A204.1 (cell line): Measurements from ENCODE around the gene TNNI2.
"Not testable (repeated sequence)": the region's sequence is repeated elsewhere in the genome, so short reads cannot be mapped to it uniquely, and the experiment has no call there.

Experiments
- FAIRE-seq: peaks from 2 replicates; lab custom pipeline; 2012; peaks lifted over from hg19 to GRCh38; lab: Jason Lieb, UNC

The TNNI2 gene

DNA sequence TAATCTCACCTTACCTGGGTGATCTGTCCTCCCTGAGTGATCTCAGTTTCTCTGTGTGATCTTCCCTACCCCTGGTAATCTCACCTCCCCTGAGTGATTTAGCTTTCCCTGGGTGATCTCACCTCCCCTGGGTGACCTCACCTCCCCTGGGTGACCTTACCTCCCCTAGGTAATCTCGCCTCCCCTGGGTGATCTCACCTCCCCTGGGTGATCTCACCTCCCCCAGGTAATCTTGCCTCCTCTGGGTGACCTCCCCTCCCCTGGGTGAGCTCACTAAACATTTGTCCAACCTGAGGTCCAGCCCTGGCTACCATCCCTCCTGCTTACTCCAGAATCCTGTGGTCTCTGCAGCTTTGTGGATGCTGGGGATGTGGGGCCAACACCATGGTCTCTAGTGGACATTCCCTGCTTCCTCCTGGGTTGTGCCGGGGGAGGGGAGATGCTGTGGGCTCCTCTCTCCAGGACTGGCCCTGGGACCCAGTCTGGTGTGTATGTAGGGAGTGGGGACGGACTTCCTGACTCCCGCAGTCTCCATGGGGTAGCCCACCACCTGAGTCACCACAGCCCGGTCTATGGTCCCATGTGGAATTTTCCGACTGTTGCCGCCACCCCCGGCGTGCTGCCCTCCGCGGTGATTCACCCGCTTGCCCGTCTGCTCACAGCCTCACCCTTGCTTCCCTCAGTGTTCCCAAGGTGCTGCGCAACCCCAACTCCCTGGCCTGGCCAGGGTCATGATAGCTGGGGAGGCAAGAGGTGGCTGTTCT lies 24.0 kb downstream of the TNNI2 start:
- no peak for FAIRE-seq

DNA sequence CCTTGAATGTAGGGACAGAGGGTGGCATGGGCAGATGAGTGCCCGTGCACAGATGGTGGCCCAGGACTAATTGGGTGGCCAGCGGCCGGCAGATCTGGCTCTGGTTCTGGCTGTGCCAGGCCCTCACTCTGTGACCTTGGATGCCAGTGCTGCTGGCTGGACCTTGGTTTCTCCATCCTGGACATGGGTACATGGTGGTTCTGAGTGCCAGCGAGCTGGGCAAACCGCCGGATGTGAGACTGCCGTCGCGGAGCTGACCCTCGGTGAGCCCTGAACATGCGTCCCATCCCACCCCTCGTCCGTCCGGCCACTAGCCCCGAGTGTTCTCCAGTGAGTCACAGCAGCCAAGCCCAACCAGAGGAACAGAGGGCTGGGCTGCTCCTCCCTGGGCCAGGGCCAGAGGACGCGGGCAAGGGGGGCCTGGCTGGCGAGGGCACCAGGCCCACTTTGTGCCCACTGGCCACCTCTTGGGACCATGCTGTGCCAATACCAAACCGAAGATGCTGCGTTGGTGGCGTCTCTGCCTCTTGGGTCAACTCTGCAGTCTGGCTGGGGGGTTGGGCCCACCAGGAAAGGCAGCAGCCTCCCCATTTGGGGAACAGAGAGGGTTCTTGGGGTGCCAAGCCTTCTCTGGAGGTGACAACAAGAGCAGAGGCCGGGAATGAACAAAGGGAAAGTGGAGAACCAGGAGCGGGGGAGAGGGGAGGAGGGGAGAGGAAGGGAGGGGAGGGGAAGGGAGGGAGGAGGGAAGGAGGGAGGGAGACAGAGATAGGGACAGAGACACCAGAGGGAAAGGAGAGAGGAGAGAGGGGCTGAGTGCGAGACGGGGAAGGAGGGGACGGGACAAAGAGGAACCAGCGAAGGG lies 24.8 kb downstream of the TNNI2 start:
- no peak for FAIRE-seq

DNA sequence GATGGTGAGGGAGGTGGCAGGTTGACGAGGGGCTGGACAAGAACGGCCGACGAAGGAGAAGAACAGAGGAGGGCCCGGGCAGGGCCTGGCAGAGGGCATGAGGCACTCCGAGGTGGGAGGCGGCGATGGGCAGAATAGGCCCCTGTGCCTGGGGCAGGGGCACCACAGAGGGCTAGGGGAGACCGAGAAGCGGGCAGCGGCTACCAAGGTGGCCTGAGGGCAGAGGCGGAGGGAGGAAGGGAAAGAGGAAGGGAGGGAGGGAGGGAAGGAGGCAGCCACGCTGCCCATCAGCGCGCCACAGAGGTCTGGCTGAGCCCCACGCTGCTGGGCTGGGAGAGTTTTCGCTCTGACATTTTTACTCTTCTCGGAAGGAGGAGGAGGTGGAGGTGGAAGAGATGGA lies 25.4 kb downstream of the TNNI2 start:
- FAIRE-seq = no peak

- FAIRE-seq = no peak
These were observed 26.3 kb downstream of the TNNI2 start for GRCh38 chr11:1864831-1865665.

DNA sequence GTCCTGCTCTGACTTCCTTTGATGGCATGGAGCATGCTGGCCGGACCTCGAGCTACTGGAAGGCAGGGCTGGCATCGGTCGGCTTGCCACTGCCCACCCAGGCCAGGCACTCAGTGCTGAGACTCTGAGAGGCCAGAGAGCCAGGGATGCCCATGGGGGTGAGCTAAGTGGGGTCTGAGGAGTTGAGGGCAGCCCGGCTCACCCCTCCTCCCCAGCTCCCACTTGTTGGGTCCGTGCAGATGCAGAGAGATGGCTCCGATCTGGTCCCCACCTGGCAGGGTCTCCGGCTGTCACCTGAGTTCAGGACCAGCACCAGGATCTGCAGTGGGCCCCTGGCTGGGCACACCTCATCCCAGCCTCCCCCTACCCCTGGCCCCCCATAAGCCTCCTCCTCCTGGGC lies 27.4 kb downstream of the TNNI2 start:
- FAIRE-seq = no peak

DNA sequence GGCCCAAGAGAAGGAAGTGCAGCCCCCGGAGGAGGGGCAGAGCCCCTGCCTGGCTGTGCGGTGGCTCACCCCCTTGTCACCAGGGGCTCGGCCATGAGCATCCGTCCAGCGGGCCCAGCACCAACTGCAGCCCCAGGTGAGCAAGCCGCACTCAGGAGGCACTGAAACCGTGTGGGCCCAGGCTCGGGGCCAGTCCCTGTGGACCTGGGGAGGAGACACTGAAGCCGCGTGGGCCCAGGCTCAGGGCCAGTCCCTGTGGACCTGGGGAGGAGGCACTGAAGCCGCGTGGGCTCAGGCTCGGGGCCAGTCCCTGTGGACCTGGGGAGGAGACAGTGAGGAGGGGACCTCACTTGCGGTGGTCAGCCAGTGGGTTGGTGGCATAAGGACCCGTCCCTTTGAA lies 28.0 kb downstream of the TNNI2 start:
- no peak for FAIRE-seq

GRCh38 chr11:1867381-1867780 lies 28.6 kb downstream of the TNNI2 start:
- no peak for FAIRE-seq

DNA sequence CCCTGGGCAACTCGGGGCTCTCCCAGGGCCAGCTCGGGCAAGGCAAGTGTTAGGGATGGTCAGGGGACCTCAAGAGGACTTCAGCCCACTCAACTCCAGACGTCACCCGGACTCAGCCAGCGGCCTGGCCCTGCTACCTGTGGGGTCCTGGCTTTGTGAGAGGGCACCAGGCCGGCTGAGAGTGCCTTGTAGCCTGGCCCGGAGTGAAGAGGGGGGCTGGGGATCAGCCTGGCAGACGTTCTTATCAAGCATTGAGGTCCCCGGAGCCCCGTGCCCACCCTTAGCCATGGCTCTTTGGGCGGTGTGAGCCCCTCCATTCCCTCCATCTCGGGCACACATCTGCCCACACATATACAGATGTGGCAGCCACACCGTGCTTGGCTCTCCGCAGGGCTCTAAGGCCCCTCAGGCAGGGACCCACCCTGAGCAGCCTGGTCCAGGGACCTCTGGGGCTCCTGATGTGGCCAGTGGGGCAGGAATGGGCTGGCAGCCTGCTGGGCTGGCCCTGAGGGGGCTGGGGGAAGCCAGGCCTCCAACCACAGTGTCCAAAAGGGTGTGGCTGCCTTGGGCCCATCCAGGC lies 29.4 kb downstream of the TNNI2 start:
- FAIRE-seq = no peak

- FAIRE-seq = no peak
These were observed 30.0 kb downstream of the TNNI2 start for GRCh38 chr11:1868636-1869291.

- FAIRE-seq = no peak
These were observed 30.9 kb downstream of the TNNI2 start for GRCh38 chr11:1869427-1870325.

DNA sequence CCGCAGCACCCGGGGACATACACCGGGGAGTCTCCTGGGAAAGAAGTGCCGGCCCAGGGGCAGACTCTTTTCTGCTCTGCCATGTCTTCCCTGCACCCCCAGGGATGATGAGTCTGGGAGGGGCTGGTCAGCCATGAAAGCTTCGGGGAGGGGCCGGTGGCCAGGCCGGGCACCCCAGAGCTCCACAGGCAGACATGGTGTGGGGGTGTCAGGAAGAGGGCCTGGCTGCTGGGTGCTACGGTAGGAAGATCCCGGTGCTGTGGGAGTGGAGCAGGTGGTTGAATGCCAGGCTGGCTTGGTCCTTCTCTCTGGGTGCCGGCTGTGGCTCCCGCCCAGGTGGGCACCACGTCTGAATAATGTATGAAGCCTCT lies 31.5 kb downstream of the TNNI2 start:
- no peak for FAIRE-seq

DNA sequence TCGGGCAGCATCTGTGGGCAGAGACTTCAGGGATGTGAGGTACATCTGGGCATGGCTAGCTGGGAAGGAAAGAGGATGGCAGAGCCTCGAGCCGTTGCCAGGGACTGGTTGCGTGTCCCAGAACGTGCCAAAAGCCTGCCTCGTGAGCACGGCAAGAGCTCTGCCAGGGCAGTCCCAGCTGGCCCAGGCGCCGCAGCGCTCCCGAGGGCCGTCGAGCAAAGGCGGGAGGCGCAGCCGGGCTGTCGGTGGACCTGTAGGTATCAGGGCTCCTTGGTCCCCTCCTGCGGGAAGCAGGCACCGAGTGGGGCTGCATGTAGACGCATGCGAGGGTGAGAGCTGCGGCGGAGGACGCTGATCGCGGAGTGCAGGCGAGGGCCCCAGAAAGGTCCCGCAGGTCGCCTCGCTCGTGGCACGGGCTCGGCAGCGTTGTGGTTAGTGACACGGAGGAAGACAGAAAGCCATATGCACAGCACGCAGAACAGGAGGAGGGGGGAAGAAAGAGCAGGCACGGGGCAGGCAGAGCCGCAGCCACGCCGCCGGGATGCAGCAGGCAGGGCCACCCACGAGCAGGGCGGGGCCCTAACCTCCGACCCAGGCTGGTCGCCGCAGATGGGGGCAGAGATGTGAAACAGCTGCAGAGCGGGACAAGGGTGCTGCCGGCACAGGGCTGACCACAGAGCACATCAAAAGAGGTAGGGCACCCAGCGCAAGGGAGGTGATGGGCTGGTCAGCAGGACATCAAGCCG lies 32.1 kb downstream of the TNNI2 start:
- no peak for FAIRE-seq

DNA sequence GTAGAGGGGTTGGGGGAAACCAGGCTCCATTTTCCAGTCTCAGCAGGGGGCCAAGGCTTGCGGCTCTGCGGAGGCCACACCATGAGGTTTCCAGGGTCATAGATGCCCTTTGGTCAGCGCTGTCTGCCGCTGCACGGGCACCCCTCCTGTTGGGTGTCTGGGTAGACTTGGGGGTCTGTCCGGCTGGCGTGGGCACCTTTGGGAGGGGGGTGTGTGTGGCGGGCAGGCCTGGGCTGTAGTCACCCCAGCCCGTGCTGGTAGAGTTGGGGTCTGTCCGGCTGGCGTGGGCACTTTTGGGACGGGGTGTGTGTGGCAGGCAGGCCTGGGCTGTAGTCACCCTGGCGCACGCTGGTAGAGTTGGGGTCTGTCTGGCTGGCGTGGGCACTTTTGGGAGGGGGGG lies 32.8 kb downstream of the TNNI2 start:
- FAIRE-seq = no peak

DNA sequence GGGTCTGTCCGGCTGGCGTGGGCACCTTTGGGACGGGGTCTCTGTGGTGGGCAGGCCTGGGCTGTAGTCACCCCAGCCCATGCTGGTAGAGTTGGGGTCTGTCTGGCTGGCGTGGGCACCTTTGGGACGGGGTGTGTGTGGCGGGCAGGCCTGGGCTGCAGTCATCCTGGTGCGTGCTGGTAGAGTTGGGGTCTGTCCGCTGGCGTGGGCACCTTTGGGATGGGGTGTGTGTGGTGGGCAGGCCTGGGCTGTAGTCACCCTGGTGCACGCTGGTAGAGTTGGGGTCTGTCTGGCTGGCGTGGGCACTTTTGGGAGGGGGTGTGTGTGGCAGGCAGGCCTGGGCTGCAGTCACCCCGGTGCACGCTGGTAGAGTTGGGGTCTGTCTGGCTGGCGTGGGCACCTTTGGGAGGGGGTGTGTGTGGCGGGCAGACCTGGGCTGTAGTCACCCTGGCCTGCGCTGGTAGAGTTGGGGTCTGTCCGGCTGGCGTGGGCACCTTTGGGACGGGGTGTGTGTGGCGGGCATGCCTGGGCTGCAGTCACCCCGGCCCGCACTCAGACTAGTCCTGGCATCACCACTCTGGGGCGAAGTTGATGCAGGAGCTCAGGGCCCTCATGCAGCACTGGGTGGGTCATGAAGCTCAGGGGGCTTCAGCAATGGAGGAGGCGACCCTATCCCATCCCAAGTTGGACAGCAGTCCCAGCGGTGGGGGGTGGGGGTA lies 33.6 kb downstream of the TNNI2 start:
- FAIRE-seq = no peak

DNA sequence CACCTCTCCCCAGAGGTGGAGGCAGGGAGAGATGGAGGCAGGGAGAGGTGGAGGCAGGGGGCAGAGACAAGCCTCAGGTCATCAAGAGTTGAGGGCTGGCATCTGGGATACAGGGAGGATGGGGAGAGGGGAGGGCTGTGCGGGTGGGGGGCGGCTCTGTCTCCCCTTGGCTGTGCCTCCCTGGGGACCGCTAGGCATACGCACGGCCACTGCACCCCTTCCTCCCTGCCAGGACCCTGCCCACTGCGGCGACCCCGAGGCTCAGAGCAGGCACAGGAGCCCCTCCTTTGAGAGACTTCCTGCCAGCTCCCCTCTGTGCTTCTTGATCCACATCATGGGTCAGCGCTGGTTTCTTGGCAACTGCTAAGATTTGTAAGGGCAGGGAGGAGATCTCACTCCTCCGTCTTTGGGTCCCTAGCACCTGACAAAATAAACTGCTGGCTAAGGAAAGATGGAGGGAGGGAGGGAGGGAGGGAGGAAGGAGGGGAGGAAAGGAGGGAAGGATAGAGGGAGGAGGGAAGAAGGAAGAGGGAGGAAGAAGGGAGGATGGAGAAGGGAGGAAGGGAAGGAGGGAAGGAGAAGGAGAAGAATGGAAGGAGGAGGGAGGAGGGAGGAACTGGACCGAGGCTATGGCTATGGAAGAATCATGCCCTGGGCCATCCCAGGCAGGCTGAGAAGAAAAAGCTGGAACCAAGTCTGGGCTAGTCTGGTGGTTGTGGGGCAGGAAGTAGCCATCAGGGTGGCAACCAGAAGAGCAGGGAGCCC lies 34.4 kb downstream of the TNNI2 start:
- FAIRE-seq = no peak

- not testable (repeated sequence) for FAIRE-seq
These were observed 35.0 kb downstream of the TNNI2 start for GRCh38 chr11:1873813-1874150.

DNA sequence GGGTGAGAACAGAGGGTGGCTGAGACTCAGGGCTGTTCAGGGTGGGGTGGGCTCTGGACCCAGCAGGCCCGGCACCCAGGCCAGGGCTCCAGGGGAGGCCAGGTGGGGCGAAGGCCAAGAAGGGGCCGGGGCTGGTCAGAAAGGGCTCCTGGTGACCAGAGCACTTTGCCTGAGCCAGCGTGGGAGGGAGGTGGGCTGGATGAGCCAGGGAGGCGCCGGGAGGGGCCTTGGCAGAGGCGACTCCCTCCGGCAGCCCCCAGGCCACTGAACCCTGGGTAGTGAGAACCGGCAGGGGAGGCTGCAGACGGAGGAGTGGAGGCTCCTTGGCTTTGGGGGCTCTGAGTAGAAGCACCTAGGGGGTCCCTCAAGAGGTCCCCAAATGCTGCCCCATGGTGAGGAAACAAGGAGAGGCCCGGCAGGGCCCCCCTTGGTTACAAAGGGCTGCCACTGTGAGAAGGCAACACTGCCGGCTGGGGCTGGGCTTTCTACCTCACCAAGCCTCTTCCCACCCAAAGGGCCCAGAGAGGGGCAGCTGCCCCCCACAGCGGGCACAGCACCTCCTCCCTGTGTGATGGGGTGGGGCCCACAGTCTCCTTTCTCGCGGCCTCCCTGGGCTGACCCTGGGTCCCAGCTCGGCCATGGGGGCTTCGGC lies 35.8 kb downstream of the TNNI2 start:
- not testable (repeated sequence) for FAIRE-seq
